Osteocyte (in vitro differentiated cells): Measurements from ENCODE around the gene LUC7L. TPM values are rescaled to one million over a fixed set of nuclear protein-coding genes. Genes with fewer than 3 reads are reported as not detected.

Experiments
- DNase-seq: peaks from one replicate; pipeline ENCODE4 v3.0.0; 2021; ENCODE audit warnings: mixed read lengths; ENCODE audit not compliant: unreplicated experiment; ENCODE audit errors: extremely low spot score
- H3K27ac Mint-ChIP-seq: one replicate; pipeline ENCODE4 v1.8.0; 2021; ENCODE audit warnings: mild to moderate bottlenecking, mixed read lengths; ENCODE audit not compliant: unreplicated experiment
- H3K27me3 Mint-ChIP-seq: one replicate; pipeline ENCODE4 v1.8.0; 2021; ENCODE audit warnings: mixed read lengths; ENCODE audit not compliant: unreplicated experiment
- H3K36me3 Mint-ChIP-seq: one replicate; pipeline ENCODE4 v1.8.0; 2021; ENCODE audit warnings: mixed read lengths; ENCODE audit not compliant: unreplicated experiment
- H3K4me1 Mint-ChIP-seq: one replicate; pipeline ENCODE4 v1.8.0; 2021; ENCODE audit warnings: mixed read lengths; ENCODE audit not compliant: unreplicated experiment
- H3K4me3 Mint-ChIP-seq: one replicate; pipeline ENCODE4 v1.8.0; 2021; ENCODE audit warnings: mild to moderate bottlenecking, moderate library complexity, mixed read lengths; ENCODE audit not compliant: unreplicated experiment
- H3K9me3 Mint-ChIP-seq: one replicate; pipeline ENCODE4 v1.8.0; 2021; ENCODE audit warnings: mixed read lengths; ENCODE audit not compliant: unreplicated experiment
- CTCF ChIP-seq: fragments of 200-600 bp; sonication (generic); IDR thresholded peaks from 2 replicates; pipeline ENCODE4 v1.5.0; 2021; ENCODE audit warnings: antibody characterized with exemption, mild to moderate bottlenecking, moderate library complexity
- total RNA-seq: library from RNA; stranded (reverse); gene quantifications from 2 replicates; pipeline ENCODE4 v1.2.1, GENCODE V29; 2021

LUC7L gene
- total RNA-seq, 1 donor from 2014 or later = 104 TPM

DNA sequence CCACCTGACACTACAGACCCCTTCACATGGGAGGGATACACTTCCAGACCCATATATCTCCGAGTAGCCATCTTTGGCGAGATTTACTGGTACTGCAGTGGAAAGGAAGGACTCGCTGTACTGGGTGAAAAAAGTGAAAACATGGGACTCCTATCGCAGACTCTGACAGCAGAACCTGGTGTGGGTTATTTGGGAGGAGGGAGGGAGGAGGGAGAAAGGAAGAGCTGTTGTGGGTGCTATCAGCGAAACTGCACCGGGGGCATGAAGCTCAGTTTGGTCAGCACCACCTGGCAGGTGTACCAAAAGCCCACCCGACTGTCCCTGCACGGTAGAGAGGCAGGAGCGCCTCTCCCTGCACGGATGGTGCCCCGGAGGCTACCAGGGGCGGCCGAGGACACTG lies 44.0 kb downstream of the LUC7L start:
- Mint-ChIP-seq H3K9me3 (no peaks in the 10 kb centered on the region), H3K36me3 (peaks cover 27% of the 10 kb centered on the region), H3K4me3 (no peak overlapping the region), H3K4me1 (no peaks in the 10 kb centered on the region), H3K27me3 (no peaks in the 10 kb centered on the region), H3K27ac (no peak overlapping the region)
- TF ChIP-seq CTCF = no peak
- no peak for DNase-seq

- no peaks in the 10 kb centered on the region for H3K9me3 Mint-ChIP-seq
These were observed 46.2 kb downstream of the LUC7L start for GRCh38 chr16:183005-183404.

GRCh38 chr16:181565-182021 lies 47.7 kb downstream of the LUC7L start:
- Mint-ChIP-seq H3K9me3 (no peaks in the 10 kb centered on the region), H3K4me1 (peaks cover 6% of the 10 kb centered on the region), H3K4me3 (no peak overlapping the region), H3K27ac (no peak overlapping the region), H3K27me3 (peaks cover 24% of the 10 kb centered on the region), H3K36me3 (peaks cover 6% of the 10 kb centered on the region)
- TF ChIP-seq CTCF = peak; percentile 98
- DNase-seq = peak; percentile 93

More at GRCh38 chr16:183005-183404, 46.2 kb downstream of the LUC7L start:
- no peak for DNase-seq
- H3K4me3 Mint-ChIP-seq = no peak overlapping the region
- H3K27ac Mint-ChIP-seq = no peak overlapping the region
- no peak for TF ChIP-seq CTCF
- H3K36me3 Mint-ChIP-seq = peaks cover 8% of the 10 kb centered on the region
- H3K27me3 Mint-ChIP-seq = peaks cover 15% of the 10 kb centered on the region
- no peaks in the 10 kb centered on the region for H3K4me1 Mint-ChIP-seq

DNA sequence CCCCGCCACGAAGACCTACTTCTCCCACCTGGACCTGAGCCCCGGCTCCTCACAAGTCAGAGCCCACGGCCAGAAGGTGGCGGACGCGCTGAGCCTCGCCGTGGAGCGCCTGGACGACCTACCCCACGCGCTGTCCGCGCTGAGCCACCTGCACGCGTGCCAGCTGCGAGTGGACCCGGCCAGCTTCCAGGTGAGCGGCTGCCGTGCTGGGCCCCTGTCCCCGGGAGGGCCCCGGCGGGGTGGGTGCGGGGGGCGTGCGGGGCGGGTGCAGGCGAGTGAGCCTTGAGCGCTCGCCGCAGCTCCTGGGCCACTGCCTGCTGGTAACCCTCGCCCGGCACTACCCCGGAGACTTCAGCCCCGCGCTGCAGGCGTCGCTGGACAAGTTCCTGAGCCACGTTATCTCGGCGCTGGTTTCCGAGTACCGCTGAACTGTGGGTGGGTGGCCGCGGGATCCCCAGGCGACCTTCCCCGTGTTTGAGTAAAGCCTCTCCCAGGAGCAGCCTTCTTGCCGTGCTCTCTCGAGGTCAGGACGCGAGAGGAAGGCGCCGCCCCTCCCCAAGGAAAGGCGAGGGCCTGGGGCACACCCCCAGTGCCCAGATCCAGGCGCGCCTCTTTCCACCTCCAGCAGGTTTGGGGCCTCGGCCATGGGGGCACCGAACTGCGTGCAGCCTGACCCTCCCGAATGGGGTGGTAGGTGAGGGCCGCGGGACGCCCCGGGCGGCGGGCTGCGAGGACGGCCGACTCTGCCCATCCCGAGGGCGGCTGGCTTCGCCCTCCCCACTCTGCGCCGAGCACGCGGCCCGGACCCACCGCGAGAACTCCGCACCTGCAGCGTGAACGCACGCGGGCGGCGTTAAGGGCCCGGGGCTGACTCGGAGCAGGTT lies 48.3 kb downstream of the LUC7L start:
- H3K27me3 Mint-ChIP-seq = peaks cover 24% of the 10 kb centered on the region
- H3K27ac Mint-ChIP-seq = no peak overlapping the region
- H3K9me3 Mint-ChIP-seq = no peaks in the 10 kb centered on the region
- H3K4me1 Mint-ChIP-seq = peaks cover 6% of the 10 kb centered on the region
- DNase-seq = no peak
- peaks cover 6% of the 10 kb centered on the region for H3K36me3 Mint-ChIP-seq
- peak overlapping the region; percentile 29 for H3K4me3 Mint-ChIP-seq
- no peak for TF ChIP-seq CTCF

- Mint-ChIP-seq H3K27me3 (peaks cover 28% of the 10 kb centered on the region), H3K9me3 (no peaks in the 10 kb centered on the region), H3K36me3 (peaks cover 2% of the 10 kb centered on the region), H3K27ac (no peak within 1 kb of the TSS), H3K4me3 (peak within 1 kb of the TSS; percentile 51), H3K4me1 (peaks cover 8% of the 10 kb centered on the region)
- no peak for DNase-seq
- TF ChIP-seq CTCF = peak; percentile 68
These were observed 49.1 kb downstream of the LUC7L start, which contains the start of gene HBQ1 for GRCh38 chr16:180101-180675. Gene HBQ1 (plus strand): TSS chr16:180459. CDS start chr16:180487, 28 bp downstream.
